Measurements from ENCODE around the gene KRTAP1-3. TPM values are rescaled to one million over a fixed set of nuclear protein-coding genes. Genes with fewer than 3 reads are reported as not detected.

The KRTAP1-3 gene
- total RNA-seq, 4 donors from 2014 or later: not detected

GRCh38 chr17:41010441-41010840 lies 24.2 kb downstream of the KRTAP1-3 start:
- DNase-seq (ENCODE audit: low spot score) (no peak), ATAC-seq (ENCODE audit: low FRiP score) (no peak)
- no peak for TF ChIP-seq CTCF (IDR thresholded peaks at IDR 0.05)

GRCh38 chr17:41009936-41010335 lies 24.7 kb downstream of the KRTAP1-3 start:
- no peak for DNase-seq (ENCODE audit: low spot score)
- ATAC-seq (ENCODE audit: low FRiP score): no peak
- TF ChIP-seq CTCF (IDR thresholded peaks at IDR 0.05): no peak

GRCh38 chr17:41009301-41009760 lies 25.3 kb downstream of the KRTAP1-3 start:
- no peak for TF ChIP-seq CTCF (IDR thresholded peaks at IDR 0.05)
- ATAC-seq (ENCODE audit: low FRiP score): no peak
- DNase-seq (ENCODE audit: low spot score): no peak

- TF ChIP-seq CTCF (IDR thresholded peaks at IDR 0.05): no peak
- DNase-seq (ENCODE audit: low spot score): no peak
- no peak for ATAC-seq (ENCODE audit: low FRiP score)
Measured at GRCh38 chr17:41008811-41009210, 25.9 kb downstream of the KRTAP1-3 start, which contains the start of gene KRTAP3-1. KRTAP3-1 (minus strand) TSS chr17:41009128; CDS start chr17:41009074, 54 bp downstream.

GRCh38 chr17:41004397-41004796 lies 30.3 kb downstream of the KRTAP1-3 start:
- TF ChIP-seq CTCF (IDR thresholded peaks at IDR 0.05): no peak
- ATAC-seq (ENCODE audit: low FRiP score): no peak
- no peak for DNase-seq (ENCODE audit: low spot score)

- no peak for TF ChIP-seq CTCF (IDR thresholded peaks at IDR 0.05)
Measured at GRCh38 chr17:41003926-41004325, 30.7 kb downstream of the KRTAP1-3 start.

GRCh38 chr17:41002814-41003213 lies 31.9 kb downstream of the KRTAP1-3 start:
- no peak for TF ChIP-seq CTCF (IDR thresholded peaks at IDR 0.05)
- DNase-seq (ENCODE audit: low spot score) (no peak), ATAC-seq (ENCODE audit: low FRiP score) (no peak)

More at GRCh38 chr17:41003926-41004325, 30.7 kb downstream of the KRTAP1-3 start:
- ATAC-seq (ENCODE audit: low FRiP score) (no peak), DNase-seq (ENCODE audit: low spot score) (no peak)
